HTR-8/SVneo (cell line): ENCODE data around the gene TPGS1.

ENCODE experiments used
- DNase-seq: peaks from one replicate; pipeline ENCODE4 v3.0.0; 2011; ENCODE audit warnings: low spot score, mixed read lengths; ENCODE audit not compliant: insufficient read length
- FAIRE-seq: peaks from 2 replicates; lab custom pipeline; 2011; peaks lifted over from hg19 to GRCh38; lab: Jason Lieb, UNC

Gene TPGS1

GRCh38 chr19:494171-495080 is 12.9 kb upstream of the TPGS1 start:
- no peak for DNase-seq
- FAIRE-seq = no peak

GRCh38 chr19:495081-495401 is 12.3 kb upstream of the TPGS1 start:
- FAIRE-seq = no peak
- no peak for DNase-seq

GRCh38 chr19:495402-496111 is 11.7 kb upstream of the TPGS1 start:
- FAIRE-seq = no peak

DNA sequence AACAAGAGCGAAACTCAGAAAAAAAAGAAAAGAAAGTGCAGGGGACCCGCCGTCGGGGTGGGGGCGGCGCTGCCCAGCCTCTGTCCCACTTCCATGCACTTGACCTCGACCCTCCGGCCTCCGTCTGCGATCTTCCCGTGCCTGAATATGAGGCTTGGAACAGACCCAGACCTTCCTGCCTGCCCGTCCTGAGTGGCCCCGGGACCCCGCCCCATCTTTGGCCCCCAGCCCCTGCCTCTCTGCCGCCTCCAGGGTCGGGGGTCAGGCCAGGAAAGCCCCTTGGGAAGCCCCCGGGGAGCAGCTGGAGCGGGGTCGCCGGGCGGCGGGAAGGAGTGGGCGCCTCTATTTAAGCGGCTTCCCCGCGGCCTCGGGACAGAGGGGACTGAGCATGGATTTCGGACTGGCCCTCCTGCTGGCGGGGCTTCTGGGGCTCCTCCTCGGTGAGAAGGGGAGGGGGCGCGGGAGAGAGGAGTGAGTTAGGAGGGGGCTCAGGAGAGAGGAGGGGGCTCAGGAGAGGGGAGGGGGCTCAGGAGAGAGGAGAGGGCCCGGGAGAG is 11.1 kb upstream of the TPGS1 start, which contains the start of gene MADCAM1:
Gene MADCAM1 (plus strand): TSS at position 375 of the 554 bp plus-strand sequence. CDS start 14 bp downstream, at position 389.
- no peak for DNase-seq
- no peak for FAIRE-seq

More at GRCh38 chr19:495402-496111, 11.7 kb upstream of the TPGS1 start:
- DNase-seq = peak; percentile 54

DNA sequence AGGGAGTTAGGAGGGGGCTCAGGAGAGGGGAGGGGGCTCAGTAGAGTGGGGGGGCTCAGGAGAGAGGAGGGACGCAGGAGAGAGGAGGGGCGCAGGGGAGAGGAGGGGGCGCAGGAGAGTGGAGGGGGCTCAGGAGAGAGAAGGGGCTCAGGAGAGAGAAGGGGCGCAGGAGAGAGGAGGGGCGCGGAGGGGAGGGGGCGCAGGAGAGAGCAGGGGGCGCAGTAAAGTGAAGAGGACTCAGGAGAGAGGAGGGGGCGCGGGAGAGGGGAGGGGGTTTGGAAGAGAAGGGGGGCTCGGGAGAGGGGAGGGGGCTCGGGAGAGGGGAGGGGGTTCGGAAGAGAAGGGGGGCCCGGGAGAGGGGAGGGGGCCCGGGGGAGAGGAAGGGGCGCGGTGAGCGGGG is 10.3 kb upstream of the TPGS1 start:
- no peak for FAIRE-seq
- no peak for DNase-seq

- FAIRE-seq = no peak
- DNase-seq = no peak
Observed at GRCh38 chr19:497491-497868, 9.8 kb upstream of the TPGS1 start.

GRCh38 chr19:497869-498510 is 9.3 kb upstream of the TPGS1 start:
- FAIRE-seq (no peak), DNase-seq (no peak)

- DNase-seq (no peak), FAIRE-seq (no peak)
Observed at GRCh38 chr19:498511-498891, 8.8 kb upstream of the TPGS1 start.

DNA sequence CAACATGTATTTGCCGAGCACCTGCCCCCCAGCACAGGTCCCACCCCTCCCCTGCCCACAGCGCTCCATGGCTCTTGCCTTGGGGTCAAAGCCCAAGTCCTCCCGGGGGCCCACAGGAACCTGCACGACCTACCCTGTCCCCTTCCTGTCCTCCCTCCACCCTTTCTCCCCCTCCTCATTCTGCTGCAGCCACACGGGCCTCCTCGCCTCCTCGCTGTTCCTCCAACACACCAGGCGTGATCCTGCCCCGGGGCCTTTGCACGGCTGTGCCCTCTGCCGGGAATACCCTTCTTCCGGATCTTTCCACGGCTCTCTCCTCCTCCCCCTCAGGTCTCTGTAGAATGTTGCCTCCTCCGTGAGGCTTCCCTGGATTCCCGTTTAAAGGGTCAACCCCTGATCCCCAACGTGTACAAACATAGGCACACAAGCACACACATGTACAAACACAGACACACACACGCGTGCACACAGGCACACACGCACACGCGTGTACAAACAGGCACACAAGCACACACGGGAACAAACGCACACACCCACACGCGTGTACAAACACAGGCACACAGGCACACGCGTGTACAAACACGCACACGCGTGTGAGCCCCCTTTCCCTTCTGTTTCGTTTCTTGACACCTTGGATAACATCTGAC is 8.2 kb upstream of the TPGS1 start:
- DNase-seq (no peak), FAIRE-seq (peak; percentile 52)

DNA sequence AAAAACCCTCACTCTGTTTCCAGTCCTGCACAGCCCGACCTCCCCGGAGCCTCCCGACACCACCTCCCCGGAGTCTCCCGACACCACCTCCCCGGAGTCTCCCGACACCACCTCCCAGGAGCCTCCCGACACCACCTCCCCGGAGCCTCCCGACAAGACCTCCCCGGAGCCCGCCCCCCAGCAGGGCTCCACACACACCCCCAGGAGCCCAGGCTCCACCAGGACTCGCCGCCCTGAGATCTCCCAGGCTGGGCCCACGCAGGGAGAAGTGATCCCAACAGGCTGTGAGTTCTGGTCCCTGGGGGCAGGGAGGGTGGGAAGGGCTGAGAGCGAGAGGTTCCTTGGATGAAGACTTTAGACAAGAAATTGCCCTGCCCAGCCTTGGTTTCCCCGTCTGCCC is 5.7 kb upstream of the TPGS1 start:
- FAIRE-seq = no peak
- DNase-seq = no peak

DNA sequence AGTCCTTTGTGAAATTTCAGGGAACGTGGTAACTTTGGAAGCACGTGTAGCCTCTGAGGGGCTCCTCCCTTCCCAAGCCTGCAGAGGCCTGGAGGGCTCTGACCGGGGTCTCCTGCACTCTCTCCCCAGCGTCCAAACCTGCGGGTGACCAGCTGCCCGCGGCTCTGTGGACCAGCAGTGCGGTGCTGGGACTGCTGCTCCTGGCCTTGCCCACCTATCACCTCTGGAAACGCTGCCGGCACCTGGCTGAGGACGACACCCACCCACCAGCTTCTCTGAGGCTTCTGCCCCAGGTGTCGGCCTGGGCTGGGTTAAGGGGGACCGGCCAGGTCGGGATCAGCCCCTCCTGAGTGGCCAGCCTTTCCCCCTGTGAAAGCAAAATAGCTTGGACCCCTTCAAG is 2.7 kb upstream of the TPGS1 start:
- FAIRE-seq = no peak
- no peak for DNase-seq

DNA sequence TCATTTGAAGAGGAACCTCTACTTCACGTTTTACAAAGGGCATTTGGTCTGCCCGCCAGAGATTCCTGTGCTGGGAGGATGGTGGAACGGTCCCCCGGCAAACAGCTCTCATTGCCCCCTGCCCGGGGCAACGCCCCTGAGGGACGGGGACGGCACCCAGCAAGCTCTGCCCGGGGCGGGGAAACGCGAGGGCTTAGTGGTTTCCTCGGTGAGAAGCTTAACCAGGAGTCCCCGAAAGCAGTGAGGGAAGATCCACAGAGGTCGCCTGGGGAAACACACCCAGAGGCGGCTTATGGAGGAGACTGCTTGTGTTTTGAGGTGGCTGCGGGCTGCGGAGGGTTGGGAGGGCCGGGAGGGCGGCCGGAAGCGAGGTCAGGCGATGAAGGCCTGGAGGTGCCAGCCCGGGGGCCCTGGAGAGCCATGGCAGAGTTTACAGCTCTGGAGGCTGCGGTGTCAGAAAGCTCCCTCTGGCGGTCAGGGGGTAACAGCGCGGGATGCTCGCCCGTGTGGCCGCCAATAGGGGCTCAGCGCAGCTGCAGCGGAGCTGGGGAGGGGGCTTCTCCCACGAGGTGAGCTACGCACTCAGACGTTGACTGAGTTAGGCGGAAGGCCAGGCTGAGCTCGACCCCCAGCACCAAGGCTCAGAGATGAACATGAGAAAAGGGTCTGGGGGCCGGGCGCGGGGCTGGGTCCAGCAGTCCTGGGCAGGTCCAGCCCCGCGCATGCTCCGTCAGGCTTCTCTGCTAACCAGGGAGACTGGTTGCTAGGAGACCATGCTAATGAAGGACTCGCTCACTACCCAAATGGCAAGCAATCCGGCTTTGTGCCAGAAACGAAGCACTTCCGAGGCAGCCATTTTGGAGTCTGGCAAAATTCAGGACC is 652 bp upstream of the TPGS1 start:
- FAIRE-seq (peak; percentile 74), DNase-seq (peak; percentile 98)

DNA sequence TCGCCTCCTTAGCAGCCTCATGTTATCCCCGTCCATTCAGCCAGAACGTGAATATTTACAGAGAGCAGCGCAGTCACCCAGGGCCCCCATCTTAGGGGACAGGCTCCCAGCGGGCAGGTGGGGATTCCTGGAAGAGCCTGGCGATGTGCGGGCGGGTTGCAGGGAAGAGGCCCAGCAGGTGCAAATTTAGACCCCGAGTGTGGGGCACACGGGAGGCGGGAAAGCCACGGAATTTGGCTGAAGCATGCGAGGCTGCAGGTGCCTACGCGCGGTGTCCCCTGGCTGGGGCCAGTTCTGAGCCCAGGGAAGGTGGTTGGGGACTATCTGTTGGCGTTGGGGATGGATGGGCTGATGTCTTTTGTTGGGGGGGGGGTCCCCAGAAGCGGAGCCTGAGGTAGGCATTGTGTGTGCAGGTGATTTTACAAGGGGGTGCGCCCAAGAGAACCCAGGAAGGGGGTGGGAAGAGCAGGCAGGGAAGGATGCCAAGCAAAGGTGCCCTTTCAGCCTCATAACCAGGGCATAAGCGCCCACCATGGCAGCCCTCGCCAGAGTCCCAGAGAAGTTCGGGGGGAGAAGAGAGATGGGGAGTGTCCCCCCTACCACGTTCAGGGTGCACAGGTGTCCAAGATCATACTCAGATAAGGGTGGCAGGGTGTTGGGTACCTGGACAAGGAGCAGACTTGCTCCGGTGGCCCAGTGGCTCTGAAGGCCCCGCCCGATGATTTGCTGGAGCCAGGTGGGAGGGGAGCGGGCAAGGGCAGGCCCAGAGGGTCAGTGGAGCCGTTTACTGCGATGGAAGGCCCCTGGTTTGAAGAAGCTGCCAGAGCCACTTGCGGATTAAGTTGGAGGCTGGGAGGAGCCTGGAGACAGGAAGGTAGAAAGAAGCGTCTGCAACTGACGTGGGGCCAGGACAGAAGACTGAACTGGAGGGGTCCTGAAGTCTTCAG is 1.2 kb downstream of the TPGS1 start:
- no peak for FAIRE-seq
- DNase-seq = no peak

DNA sequence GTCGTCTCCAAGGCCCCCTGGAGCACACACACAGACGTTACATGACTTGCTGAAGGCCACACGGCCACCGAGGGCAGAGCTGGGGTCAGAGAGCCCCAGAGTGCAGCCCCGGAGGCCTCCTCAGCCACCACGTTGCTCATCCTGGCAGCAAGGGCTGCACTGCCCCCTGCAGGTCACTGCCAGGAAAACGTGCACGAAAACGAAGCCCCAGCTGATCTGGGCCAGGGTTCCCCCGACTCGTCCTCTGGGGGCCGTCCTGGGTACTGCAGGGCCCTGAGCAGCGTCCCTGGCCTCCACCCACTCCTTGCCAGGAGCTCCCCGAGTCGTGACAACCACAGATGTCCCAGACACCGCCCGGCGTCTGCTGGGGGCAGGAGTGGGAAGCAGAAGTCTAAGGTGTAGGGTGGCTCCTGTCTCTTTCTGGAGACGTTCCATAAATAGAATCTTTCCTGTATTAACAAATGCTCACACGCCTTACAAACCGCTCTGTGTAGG is 3.4 kb downstream of the TPGS1 start:
- FAIRE-seq = no peak

GRCh38 chr19:511101-511851 is 4.0 kb downstream of the TPGS1 start:
- FAIRE-seq (no peak), DNase-seq (no peak)

More for the DNA sequence above, 3.4 kb downstream of the TPGS1 start:
- DNase-seq = peak; percentile 67

DNA sequence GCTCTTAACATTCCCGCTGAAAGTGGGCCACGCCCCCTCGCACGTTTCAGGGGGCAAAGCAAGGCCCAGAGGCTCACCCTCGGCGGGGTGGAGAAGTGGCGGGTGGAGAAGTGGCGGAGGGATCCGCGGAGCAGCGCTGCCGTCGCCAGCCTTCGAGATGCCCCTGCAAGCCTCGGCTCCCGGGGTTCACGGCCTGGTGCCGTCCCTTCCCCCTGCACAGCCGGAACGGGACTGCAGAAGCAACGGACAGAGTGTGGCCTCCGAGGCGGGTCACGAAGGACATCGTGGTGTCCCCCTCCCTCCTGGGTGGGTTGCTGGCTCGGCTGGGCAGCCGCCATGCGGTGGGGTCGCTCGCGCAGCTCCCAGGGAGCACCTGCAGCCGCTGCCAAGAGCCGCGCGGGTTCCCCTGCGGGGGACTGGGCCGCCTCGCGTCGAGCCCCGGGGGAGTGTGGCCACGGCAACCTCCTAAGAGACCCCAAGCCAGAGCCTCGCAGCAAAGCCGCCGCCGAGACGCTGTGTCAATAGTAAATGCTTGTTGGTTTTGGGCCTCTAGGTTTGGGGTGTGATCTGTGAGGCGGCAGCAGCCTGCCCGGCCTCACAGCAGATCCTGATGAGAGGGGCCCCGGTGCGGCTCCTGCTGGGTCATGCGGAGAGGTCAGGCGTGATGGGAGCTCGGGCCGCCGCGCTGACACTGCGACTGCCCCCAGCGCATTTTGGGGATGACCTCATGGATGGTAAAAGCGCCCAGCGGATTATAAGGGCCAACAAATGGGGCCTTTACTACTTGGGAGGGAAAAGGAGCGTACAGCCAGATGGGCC is 5.5 kb downstream of the TPGS1 start:
- DNase-seq (no peak), FAIRE-seq (no peak)
